Activated naive CD4-positive, alpha-beta T cell (primary cell): ENCODE results near the gene PACSIN1.
"Not testable (repeated sequence)": the region's sequence is repeated elsewhere in the genome, so short reads cannot be mapped to it uniquely, and the experiment has no call there.

Source experiments
- DNase-seq, 4 experiments: peaks; one replicate each; lab custom pipeline; 2025; lab: John Stamatoyannopoulos, UW

The PACSIN1 gene

GRCh38 chr6:34459899-34460593 is 5.8 kb upstream of the PACSIN1 start:
- peak in 1 of 4 experiments; percentile 6 for DNase-seq

DNA sequence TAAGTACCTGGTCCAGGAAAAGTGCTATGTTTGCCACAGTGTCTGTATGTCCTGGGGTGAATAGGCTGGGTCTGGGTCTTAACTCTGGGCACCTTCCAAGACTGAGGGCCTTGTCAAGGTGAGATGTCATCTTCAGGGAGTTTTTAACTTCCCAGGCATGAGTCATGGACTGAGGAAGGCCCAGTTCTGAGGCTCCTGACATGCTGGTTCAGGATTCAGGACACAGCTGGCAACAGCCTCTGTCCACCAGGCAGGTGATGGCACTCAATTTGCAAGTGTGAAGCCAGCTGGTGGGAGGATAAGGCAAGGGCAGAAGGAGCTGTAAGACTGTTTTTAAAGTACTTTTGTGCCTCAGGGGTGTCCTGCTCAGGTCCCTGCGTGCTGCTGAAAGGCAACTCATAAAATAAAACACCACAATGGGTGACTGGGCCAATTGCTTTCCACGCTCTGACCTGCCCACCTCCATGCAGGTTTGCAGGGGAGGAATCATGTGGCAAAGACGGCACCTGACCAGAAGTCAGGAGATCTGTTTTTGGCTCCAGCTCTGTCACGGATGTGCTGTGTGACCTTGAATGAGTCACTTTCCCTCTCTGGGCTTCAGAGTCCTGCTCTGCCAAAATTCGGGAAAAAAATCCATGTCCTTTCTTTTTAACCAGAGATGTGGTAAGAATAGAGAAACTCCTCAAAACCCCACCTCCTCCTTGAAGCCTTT is 4.9 kb upstream of the PACSIN1 start:
- no peak for DNase-seq

DNA sequence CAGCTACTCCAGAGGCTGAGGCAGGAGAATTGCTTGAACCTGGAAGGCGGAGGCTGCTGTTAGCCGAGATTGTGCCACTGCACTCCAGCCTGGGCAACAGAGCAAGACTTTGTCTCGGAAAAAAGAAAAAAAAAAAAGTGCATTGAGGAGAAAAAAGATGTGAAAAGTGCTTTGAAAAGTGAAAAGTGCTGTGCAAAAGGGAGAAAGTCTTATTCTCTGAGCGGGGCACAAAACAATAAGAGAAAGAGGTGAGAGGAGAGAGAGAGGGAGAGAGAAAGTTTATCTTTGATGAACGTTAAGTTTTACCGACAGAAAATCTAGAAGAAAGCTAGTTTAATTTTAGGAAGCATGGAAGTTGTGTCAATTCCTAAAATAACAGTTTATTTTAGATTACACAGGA is 3.9 kb upstream of the PACSIN1 start:
- DNase-seq = no peak

DNA sequence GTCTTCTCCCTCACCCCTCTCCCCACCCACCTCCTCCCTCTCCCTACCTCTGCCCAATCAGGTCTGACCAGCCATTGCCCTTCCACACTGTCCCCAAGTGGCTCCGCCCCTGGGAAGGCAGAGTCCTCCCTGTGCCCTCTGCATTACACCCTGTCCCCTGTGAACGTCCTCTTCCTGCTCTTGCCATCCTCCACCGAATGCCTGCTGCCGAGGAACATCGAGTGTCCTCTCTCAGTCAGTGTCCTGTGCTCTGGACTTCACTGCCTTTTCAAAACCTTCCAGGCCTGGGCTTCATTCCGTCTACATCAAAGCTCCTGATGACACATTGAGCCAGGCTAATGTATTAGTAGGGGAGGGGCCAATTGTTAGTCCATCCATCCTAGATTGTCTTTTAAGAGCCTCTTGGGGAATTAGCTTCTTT is 3.3 kb upstream of the PACSIN1 start:
- DNase-seq = no peak

- DNase-seq = no peak
Observed at GRCh38 chr6:34463299-34463698, 2.6 kb upstream of the PACSIN1 start.

GRCh38 chr6:34463849-34464248 is 2.0 kb upstream of the PACSIN1 start:
- DNase-seq = no peak

DNA sequence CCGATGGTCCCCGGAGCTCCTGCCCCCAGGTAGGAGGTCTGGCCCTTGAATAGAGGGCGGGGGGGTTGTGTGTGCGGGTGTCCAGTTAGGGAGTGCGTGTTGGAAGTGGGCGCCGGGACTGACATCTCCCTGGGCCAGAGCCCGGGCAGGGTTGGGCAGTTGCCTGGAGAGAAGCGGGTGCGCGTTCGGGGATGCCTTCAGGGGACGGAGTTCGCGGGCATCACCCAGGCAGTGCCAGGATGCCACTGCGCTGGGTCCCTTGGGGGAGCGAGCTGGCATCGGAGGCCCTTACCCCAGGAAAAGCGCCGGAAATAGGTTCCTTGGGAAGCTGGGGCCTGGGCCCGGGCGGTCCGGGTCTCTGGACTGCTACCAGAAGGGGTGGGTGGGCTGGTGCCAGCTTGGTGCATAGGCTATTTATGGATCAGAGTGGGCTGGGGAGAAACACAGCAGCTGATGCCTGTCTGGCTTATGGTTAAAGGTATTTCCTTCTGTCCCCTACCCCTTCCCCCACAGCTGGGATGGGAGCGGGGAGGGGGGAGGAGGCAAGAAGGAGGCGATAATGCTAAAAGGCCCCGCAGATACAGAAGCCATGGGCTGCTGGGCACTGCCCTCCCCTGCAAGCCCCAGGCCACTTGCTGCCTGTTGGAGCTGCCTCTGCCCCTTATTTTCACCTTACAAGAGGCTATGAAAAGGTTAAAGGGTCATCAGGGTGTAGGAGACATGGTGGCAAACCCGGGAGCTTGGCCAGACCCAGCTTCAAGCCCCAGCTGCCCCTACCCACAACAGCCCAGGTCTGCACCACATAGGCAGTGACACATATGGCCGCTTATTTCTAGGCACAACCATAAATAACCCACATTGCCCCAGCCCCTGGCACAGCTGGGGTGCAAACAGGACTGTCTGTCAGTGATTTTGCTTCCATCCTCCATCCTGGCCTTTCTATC is 638 bp downstream of the PACSIN1 start:
- no peak for DNase-seq

GRCh38 chr6:34468378-34468892 is 2.6 kb downstream of the PACSIN1 start:
- no peak for DNase-seq

- no peak for DNase-seq
Observed at GRCh38 chr6:34469499-34469898, 3.6 kb downstream of the PACSIN1 start.

DNA sequence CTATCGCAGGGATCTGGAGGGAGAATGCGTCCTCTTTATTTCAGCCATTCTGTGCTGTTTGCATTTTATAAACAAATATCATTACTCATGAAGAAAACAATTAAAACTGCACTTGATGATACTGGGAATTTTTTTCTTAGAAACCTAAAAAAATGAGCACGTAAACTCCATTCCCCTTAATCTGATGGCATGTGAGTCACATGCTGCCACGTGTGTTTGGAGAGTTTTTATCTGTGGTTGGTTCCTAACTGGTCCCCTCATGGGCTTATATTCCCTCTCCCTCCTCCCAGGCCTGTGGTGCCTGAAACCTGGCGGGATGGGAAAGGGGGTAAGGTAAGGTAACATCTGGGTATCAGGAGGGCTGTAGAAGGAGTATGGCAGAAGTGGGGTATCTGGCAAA is 6.5 kb downstream of the PACSIN1 start:
- no peak for DNase-seq

- DNase-seq = no peak
Observed at GRCh38 chr6:34473967-34474366, 8.1 kb downstream of the PACSIN1 start.

- DNase-seq = no peak
Observed at GRCh38 chr6:34474754-34475153, 8.9 kb downstream of the PACSIN1 start.

- DNase-seq = no peak
Observed at GRCh38 chr6:34475238-34475682, 9.4 kb downstream of the PACSIN1 start.

GRCh38 chr6:34475767-34476328 is 10.0 kb downstream of the PACSIN1 start:
- DNase-seq = no peak

- DNase-seq = no peak
Observed at GRCh38 chr6:34476447-34476846, 10.6 kb downstream of the PACSIN1 start.

DNA sequence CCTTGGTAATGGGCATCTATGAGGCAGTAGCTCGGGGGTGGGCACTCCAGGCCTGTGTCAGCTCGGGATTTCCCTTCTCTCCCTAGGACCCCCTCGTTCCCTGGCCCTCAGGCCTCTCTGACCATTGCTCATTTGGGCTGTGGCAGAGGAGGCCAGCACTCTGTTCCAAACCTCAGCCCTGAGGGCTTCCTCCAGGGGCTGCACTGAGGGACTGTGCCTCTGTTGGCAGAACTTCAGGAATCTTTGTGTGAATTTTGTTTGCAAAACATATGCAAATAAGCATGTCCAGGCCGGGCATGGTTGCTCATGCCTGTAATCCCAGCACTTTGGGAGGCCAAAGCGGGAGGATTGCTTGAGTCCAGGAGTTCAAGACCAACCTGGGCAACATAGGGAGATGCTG is 11.0 kb downstream of the PACSIN1 start:
- DNase-seq = no peak

DNA sequence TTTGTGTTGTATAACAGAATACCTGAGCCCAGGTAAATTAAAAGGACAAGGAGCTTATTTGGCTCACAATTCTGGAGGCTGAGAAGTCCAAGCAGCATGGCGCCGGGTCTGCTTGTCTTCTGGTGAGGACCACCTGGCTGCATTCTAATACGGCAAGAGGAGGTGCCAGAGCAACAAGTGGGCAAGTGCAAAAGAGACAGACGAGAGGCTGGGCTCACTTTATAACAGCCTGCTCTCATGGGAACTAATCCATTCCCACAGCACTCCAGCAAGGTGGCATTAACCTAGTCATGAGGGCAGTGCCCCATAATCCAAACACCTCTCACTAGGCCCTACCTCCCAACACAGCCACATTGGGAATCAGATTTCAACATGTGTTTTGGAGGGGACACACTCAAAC is 12.9 kb downstream of the PACSIN1 start:
- DNase-seq = no peak

- DNase-seq = not testable (repeated sequence)
Observed at GRCh38 chr6:34483781-34484180, 17.9 kb downstream of the PACSIN1 start.

DNA sequence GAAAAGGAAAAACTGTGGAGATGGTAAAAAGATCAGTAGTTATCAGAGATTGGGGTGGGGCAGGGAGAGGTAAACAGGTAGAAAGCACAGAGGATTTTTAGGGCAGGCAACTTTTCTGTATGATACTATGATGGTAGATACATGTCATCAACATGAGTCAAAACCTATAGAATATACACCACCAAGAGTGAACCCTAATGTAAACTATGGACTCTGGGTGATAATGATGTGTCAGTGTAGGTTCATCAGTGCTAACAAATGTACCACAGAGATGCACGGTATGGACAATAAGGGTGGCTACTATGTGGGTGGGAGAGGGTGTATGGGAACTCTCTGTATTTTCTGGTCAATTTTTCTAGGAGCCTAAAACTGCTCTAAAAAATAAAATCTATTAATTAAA is 18.5 kb downstream of the PACSIN1 start:
- DNase-seq = no peak

- peak; percentile 14 to 41 (median 25) for DNase-seq
Observed at GRCh38 chr6:34484899-34485298, 19.0 kb downstream of the PACSIN1 start.

DNA sequence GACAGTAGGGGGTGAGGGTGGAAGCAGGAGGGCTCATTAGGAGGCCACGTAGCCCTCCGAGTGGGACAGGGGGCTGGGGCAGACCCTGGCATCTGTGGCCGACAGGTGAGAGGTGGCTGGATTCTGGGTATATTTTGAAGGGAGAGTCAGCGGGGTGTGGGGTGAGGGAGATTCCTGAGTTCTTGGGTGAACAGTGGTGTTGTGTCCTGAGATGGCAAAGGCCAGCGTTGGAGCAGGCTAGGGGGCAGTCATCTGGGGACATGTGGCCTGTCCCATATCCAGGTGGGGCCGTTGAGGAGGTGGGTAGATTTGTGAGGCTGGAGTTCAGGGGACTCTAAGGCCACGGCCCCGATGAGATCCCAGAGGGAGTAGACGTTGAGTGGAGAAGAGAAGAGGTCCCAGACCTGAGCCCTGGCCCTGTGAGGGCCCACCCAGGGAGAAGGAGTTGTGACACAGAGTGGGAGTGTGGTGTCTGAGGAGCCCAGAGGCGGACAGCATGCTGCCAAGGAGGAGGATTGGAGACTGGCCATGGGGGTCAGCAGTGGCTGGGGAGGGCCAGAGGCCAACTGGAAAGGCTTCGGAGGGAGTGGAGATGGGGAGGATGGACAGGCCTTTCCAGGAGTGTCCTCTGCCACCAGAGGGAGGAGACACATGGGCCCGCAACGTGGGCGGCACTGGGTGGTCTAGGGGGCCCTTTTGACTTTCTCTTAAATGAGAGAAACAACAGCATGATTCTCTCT is 19.6 kb downstream of the PACSIN1 start:
- no peak for DNase-seq
